AG08395 (cell line): Measurements from ENCODE around the gene PSMA7.
"Not testable (repeated sequence)": the region's sequence is repeated elsewhere in the genome, so short reads cannot be mapped to it uniquely, and the experiment has no call there.

Experiments used
- DNase-seq: peaks from one replicate; pipeline ENCODE4 v3.0.0; 2012; ENCODE audit warnings: mixed read lengths, low spot score

Gene PSMA7

GRCh38 chr20:62119115-62119514 is 24.1 kb downstream of the PSMA7 start:
- no peak for DNase-seq

- DNase-seq, result no peak
These were observed 24.8 kb downstream of the PSMA7 start for GRCh38 chr20:62118113-62119043.

DNA sequence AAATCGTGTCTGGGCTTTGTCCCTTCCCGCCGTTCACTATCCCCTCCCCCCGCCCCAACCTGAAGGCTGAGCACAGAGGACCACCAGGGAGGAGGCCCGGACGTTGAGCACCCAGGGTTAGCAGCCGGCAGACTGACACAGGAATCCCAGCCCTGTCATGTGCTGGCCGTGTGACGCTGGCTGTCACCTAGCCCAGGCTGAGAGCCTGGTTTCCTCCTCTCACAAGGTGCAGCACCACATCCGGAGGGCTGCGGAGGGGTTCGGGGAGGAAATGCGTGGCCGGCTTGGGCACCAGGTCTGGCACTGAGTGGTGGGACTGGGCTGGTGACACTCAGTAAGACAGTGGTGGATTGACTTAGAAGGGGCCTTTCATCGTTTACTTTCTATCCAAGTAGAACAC is 25.5 kb downstream of the PSMA7 start:
- DNase-seq, result no peak

- DNase-seq, result no peak
These were observed 25.9 kb downstream of the PSMA7 start for GRCh38 chr20:62117362-62117646.

DNA sequence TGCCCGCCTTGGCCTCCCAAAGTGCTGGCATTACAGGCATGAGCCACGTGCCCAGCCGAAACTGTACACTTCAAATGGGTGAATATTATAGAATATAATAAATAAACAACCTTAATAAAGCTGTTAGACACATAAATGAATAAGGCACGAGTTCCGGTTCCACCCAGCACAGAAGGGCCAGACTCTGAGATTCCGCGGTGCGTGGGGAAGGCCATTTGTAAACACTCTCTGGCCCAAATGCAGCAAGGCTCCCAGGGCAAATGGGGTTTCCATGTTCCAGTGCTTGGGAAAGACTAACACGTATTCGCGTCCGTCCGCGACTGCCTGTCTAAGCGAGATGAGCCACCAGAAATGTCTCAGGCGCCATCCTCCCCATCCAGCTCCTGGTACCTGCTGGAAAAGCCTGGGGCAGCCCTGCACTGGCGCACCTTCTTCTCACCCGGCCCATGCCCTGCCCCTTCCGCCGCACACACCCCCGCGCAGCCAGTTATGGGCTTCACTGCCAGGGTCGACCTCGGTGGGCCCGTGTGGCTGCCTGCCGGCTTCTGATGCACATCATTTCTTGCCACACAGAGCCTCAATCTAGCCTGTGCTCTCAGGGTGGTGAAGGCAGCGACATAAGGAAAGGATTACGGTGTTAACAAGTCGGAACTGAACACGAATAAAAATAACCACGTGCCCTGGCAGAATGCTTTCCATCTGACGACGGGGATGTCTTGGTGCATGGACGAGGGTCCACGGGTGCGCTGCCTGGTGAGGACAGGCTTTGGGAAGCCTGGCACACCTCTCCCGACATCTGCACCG is 26.4 kb downstream of the PSMA7 start:
- DNase-seq, result no peak

DNA sequence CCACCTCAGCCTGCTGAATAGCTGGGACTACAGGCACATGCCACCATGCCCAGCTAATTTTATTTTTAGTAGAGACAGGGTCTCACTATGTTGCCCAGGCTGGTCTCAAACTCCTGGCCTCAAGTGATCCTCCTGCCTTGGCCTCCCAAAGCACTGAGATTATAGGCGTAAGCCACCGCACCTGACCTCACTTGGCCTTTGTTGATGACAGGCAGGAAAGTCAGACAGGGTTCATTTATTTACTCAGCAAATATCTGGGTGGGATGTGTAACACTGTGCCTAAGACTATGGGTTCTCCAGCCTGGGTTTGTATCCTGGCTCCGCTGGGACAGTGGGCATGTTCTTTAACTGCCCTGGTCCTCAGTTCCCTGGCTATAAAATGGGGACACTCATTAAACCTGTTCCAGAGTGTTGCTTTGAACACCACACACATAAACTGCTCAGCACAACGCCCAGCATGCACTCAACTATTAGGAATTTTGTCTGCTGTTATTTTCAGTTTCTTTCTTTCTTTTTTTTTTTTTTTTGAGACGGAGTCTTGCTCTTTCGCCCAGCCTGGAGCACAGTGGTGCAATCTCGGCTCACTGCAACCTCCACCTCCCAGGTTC is 27.3 kb downstream of the PSMA7 start:
- not testable (repeated sequence) for DNase-seq

GRCh38 chr20:62114894-62115293 is 28.3 kb downstream of the PSMA7 start:
- DNase-seq, result no peak

- no peak for DNase-seq
These were observed 30.8 kb downstream of the PSMA7 start for GRCh38 chr20:62112368-62112767.

DNA sequence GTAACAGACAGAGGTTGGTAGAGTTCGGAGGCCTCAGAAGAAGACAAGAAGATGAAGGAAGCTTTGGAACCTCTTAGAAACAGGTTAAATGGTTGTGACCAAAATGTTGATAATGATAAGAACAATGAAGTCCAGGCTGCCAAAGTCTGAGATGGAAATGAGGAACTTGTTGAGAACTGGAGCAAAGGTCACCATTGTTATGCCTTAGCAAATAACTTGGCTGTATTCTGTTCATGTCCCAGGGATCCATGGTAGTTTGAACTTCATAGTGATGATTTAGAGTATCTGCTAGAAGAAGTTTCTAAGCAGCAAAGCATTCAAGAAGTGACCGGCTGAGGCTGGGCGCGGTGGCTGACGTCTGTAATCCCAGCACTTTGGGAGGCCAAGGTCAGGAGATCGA is 32.0 kb downstream of the PSMA7 start:
- no peak for DNase-seq

DNA sequence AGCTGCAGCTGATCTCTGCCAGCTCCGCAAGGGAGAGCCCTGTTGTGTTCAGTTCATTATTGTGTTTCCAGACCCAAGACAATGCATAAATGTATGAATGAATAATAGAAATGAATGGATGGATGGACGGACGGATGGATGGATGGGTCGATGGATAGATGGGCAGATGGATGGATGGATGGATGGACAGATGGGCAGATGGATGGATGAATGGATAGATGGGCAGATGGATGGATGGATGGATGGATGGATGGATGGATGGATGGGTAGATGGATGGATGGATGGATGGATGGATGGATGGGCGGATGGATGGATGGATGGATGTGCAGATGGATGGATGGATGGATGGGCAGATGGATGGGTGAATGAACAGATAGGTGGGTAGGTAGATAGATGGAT is 37.6 kb downstream of the PSMA7 start:
- DNase-seq, result no peak

GRCh38 chr20:62104791-62105345 is 38.3 kb downstream of the PSMA7 start:
- DNase-seq, result no peak

DNA sequence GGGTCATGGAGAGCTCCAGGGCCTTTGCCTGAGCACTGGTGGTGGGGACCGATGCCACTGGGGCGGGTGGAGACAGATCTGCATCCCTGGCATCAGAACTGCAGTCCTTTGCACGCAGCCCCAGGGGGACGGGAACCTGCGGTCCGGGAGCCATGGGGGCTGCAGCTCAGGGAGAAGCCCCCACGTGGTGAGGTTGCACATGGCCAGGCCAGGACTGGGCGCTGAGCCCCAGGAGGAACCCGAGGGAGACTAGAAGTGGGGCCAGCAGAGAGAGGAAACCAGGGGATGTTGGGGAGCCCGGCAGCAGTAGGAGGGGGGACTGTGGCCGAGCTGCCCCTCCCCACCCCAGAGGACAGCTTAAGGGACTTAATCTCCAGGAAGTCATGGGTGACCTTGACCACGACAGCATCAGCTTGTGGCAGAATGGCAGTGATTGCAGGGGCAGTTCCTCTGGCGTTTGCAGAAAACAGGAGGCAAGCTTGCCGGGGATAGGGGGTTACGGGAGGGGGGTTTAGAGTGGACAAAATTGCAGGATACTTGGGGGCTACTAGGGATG is 38.9 kb downstream of the PSMA7 start:
- no peak for DNase-seq

GRCh38 chr20:62103508-62104233 is 39.5 kb downstream of the PSMA7 start:
- DNase-seq, result no peak

GRCh38 chr20:62101078-62101477 is 42.1 kb downstream of the PSMA7 start:
- DNase-seq, result no peak

- DNase-seq, result no peak
These were observed 45.2 kb downstream of the PSMA7 start for GRCh38 chr20:62097881-62098407.

DNA sequence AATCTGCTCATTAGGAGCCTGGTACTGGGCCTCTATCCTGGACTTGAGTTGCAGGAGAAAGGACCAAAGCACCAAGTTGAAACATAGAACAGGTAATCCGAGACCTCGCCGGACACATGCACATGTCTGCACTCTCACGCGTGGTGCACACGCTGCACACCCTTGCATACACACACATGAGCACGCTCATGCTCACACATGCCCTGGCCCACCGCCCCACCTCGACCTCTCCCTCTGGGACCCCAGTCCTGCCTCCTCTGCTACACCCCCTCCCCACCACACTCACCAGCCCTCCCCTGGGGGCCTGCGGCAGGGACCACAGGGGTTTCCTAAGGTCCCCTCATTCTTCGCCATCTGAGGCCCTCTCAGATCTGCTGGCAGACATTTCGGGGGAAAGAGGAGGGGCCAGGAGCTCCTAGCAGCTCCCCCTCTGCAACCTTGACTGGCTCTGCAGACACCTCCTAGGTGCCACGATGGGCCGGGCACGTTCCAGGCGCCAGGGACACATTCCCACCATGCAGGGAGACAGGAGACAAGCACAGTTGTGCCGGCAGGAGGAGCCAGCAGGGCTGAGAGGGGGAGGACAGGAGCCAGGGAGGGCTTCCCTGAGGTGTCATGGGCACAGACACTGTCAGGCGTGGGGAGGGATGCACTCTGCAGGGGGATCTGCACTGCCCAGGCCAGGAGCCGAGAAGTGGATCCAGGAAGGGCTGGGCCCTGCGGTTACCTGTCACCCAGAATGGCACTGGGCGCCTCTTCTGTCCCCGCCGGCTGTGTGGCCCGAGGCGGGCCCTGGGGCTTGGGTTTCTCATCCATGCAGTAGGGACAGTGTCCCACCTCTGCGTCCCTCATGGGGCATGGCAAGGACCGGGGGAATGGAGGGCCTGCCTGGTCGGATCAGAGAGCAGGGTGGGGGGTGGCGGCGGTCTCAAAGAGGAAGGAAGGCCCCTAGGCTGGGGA is 46.5 kb downstream of the PSMA7 start:
- DNase-seq, result no peak

DNA sequence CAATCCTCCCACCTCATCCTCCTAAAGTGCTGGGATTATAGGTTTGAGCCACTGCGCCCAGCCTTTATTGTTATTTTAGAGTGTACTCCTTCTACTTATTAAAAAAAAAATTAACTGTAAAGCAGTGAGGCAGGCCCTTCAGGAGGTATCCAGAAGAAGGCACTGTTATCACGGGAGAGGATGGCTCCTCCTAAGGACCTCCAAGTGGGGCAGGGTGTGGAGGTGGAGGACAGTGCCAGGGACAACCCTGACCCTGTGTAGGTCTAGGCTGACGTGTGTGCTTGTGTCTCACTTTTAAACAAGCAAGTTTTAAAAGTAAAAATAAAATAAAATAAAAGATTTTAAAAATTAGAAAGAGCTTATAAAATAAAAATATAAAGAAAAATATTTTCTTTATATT is 53.8 kb downstream of the PSMA7 start:
- no peak for DNase-seq

GRCh38 chr20:62088258-62089127 is 54.7 kb downstream of the PSMA7 start:
- peak; percentile 81 for DNase-seq

GRCh38 chr20:62087632-62088031 is 55.6 kb downstream of the PSMA7 start:
- no peak for DNase-seq
